ENCODE results near the gene NTSR1. TPM values are rescaled to one million over a fixed set of nuclear protein-coding genes. Genes with fewer than 3 reads are reported as not detected.

The NTSR1 gene
- total RNA-seq, 1 experiment from 2014 or later = 0.16 TPM

DNA sequence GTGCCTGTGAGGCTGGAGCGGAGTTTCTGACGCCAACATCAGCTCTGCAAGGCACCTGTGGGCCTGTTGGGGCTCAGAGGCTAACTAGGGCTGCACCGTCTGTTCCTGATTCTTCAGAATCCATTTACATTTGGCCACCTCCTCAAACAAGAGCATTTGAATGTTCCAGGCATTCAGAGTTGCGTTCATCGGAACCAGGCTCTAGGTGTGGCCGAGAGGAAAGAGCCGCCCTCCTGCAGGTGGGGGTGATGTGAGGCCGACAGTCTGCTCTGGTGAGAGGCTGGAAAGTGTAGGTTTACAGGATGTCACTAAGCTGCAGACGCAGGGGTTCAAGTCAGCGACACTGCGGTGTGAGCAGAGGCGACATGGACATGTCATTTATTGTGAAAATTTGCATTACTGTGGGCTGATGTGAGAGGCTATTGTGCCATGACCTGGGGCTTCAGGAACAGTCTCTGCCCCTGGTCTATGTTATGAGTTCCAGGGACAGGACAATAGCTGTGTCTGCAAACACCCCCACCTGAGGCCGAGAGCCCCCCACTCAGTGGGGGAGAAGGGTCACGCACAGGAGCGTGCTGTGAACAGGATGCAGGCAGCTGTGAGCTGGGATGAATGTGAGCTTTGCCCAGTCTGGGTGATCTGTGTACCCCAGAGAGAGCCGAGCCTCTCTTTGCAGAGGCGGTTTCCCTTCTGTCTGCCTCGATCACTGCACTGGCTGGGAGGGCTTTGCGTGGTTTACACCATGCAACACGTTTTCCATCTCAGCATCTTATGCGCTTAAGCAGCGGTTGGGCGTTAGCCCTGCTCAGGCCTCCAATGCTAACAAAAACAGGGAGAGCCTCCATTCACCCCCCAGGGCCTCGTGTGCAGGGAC is 45.3 kb upstream of the NTSR1 start:
- no peaks in the 10 kb centered on the region for H3K4me1 ChIP-seq
- no peak overlapping the region for H3K27ac Mint-ChIP-seq (ENCODE audit: unreplicated experiment)
- BruUV-seq (replicated peaks) = no TSS peak

DNA sequence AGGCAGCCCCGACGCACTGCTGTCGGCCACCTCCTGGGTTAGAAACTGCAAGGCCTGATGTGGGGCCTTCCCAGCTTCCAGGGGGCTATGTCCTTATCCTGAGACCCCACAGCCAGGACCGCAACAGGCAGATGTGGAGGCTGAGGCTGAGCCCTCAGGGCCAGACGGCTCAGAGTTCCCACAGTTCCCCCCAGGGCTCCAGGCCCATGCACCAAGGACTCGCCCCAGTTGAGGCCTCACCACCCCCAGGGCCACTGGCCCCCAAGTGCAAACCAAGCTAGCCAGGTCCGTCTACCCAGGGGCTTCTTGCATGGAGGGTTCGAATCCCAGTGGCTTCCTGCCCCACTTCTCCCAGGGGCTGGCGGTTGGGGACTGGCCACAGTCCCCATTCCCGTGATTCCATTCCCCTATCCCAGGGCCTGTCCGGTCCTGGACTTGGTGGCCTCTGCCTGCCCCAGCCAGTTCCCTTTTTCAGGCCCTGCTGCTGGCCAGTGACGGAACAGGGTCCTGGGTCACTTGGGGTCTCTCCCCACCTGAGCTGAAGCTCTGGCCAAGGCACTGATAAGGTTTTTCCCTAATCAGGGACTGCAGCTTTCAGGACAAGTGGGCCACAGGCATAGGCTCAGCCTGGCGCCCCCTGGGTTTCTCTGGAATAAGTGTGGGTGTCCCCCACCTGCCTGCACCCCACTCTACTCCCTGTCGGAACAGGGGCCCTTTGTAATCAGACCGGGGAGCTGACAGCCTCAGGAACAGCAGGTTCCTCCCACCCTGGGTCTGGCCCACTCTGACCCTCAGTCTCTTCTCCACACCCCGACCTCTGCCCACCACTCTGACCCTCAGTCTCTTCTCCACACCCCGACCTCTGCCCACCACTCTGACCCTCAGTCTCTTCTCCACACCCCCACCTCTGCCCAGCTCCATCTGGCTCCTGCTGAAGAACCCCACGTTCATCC is 44.3 kb upstream of the NTSR1 start:
- Histone ChIP-seq H3K4me3 (ENCODE audit: low read depth, low read length) (no peak overlapping the region), H3K9me3 (no peaks in the 10 kb centered on the region), H3K4me1 (no peaks in the 10 kb centered on the region), H3K36me3 (ENCODE audit: control insufficient read depth, insufficient read depth, low read length) (no peaks in the 10 kb centered on the region), H3K27me3 (replicated peaks; ENCODE audit: control insufficient read depth, insufficient read depth, low read length) (no peaks in the 10 kb centered on the region)
- no peak overlapping the region for H3K27ac Mint-ChIP-seq (ENCODE audit: unreplicated experiment)
- intact Hi-C loops (cut with micrococcal nuclease; ENCODE audit: unreplicated experiment) = no loop called here
- H3K27me3 Mint-ChIP-seq (ENCODE audit: insufficient read depth, unreplicated experiment) = no peaks in the 10 kb centered on the region
- no TSS peak for BruUV-seq (replicated peaks)
- TF ChIP-seq, protein P1, sequence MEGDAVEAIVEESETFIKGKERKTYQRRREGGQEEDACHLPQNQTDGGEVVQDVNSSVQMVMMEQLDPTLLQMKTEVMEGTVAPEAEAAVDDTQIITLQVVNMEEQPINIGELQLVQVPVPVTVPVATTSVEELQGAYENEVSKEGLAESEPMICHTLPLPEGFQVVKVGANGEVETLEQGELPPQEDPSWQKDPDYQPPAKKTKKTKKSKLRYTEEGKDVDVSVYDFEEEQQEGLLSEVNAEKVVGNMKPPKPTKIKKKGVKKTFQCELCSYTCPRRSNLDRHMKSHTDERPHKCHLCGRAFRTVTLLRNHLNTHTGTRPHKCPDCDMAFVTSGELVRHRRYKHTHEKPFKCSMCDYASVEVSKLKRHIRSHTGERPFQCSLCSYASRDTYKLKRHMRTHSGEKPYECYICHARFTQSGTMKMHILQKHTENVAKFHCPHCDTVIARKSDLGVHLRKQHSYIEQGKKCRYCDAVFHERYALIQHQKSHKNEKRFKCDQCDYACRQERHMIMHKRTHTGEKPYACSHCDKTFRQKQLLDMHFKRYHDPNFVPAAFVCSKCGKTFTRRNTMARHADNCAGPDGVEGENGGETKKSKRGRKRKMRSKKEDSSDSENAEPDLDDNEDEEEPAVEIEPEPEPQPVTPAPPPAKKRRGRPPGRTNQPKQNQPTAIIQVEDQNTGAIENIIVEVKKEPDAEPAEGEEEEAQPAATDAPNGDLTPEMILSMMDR (IDR thresholded peaks at IDR 0.05; ENCODE audit: insufficient read depth in 1 of 2, low read depth in 1 of 2, low read length in 1 of 2, severe bottlenecking in 1 of 2, unreplicated experiment in 1 of 2) = no peak
- DNase-seq = no peak
- ChIA-PET POLR2A (no interaction called here), CTCF (interaction anchor here (0.6 to 1.7 kb wide), 6 partner anchors 22 to 164 kb away, joined by 3 to 5 read pairs (median 4); no protein-coding TSS in a partner anchor)
- no peak overlapping the region for H3K4me3 Mint-ChIP-seq (ENCODE audit: unreplicated experiment)
- H3K36me3 Mint-ChIP-seq (ENCODE audit: insufficient read depth, unreplicated experiment) = peaks cover 4% of the 10 kb centered on the region
- no peaks in the 10 kb centered on the region for H3K4me1 Mint-ChIP-seq (ENCODE audit: low read depth, unreplicated experiment)
- H3K9me3 Mint-ChIP-seq (ENCODE audit: unreplicated experiment) = no peaks in the 10 kb centered on the region

More for the DNA sequence above, 45.3 kb upstream of the NTSR1 start:
- H3K4me3 ChIP-seq (ENCODE audit: low read depth, low read length) = no peak overlapping the region
- Mint-ChIP-seq H3K36me3 (ENCODE audit: insufficient read depth, unreplicated experiment) (peaks cover 4% of the 10 kb centered on the region), H3K27me3 (ENCODE audit: insufficient read depth, unreplicated experiment) (no peaks in the 10 kb centered on the region), H3K4me1 (ENCODE audit: low read depth, unreplicated experiment) (no peaks in the 10 kb centered on the region), H3K4me3 (ENCODE audit: unreplicated experiment) (no peak overlapping the region), H3K9me3 (ENCODE audit: unreplicated experiment) (no peaks in the 10 kb centered on the region)
- H3K9me3 ChIP-seq = no peaks in the 10 kb centered on the region
- no peak for DNase-seq
- intact Hi-C loops (cut with micrococcal nuclease; ENCODE audit: unreplicated experiment) = no loop called here
- ChIA-PET POLR2A (no interaction called here), CTCF (interaction anchor here (0.5 to 1.4 kb wide), 3 partner anchors 23 to 142 kb away, joined by 3 to 4 read pairs (median 3); no protein-coding TSS in a partner anchor)
- H3K36me3 ChIP-seq (ENCODE audit: control insufficient read depth, insufficient read depth, low read length) = no peaks in the 10 kb centered on the region
- H3K27me3 ChIP-seq (replicated peaks; ENCODE audit: control insufficient read depth, insufficient read depth, low read length) = no peaks in the 10 kb centered on the region
- TF ChIP-seq, protein P1 (IDR thresholded peaks at IDR 0.05; ENCODE audit: insufficient read depth in 1 of 2, low read depth in 1 of 2, low read length in 1 of 2, severe bottlenecking in 1 of 2, unreplicated experiment in 1 of 2) = peak in 1 of 2 experiments; percentile 11

DNA sequence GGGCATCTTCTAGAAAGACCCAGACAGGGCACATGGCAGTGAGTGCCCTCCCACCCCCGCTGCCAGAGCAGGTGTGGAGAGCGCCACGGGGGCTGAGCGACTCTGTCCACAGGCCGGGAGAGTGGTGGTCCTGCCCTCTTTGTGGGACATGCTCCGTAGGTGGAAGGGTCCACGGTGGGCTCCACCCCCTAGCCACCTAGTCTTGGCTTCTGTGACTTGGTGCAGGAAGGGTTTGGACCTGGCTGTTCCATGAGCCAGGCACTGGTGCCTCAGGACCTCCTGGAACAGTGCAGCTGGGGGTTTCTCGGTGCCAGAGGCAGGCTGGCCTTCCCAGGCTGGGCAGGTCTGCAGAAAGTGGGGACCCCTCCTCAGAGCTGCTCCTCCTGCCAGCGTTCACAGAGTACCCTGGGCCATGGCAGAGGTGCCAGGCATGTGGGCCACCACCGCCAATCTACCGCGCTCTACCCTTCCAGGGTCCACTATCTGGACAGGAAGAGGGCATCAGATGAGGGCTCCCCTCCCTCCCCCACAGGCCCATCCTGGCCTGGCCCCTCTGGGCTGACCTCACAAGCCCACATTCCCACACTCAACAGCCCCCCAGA is 43.4 kb upstream of the NTSR1 start:
- no peak for DNase-seq
- Mint-ChIP-seq H3K27me3 (ENCODE audit: insufficient read depth, unreplicated experiment) (no peaks in the 10 kb centered on the region), H3K4me1 (ENCODE audit: low read depth, unreplicated experiment) (no peaks in the 10 kb centered on the region), H3K27ac (ENCODE audit: unreplicated experiment) (no peak overlapping the region), H3K4me3 (ENCODE audit: unreplicated experiment) (no peak overlapping the region), H3K36me3 (ENCODE audit: insufficient read depth, unreplicated experiment) (no peaks in the 10 kb centered on the region), H3K9me3 (ENCODE audit: unreplicated experiment) (no peaks in the 10 kb centered on the region)
- Histone ChIP-seq H3K27me3 (replicated peaks; ENCODE audit: control insufficient read depth, insufficient read depth, low read length) (no peaks in the 10 kb centered on the region), H3K36me3 (ENCODE audit: control insufficient read depth, insufficient read depth, low read length) (no peaks in the 10 kb centered on the region), H3K4me3 (ENCODE audit: low read depth, low read length) (no peak overlapping the region), H3K9me3 (no peaks in the 10 kb centered on the region), H3K4me1 (no peaks in the 10 kb centered on the region)
- BruUV-seq (replicated peaks) = no TSS peak
- ChIA-PET POLR2A (no interaction called here), CTCF (interaction anchor here (0.6 to 1.7 kb wide), 6 partner anchors 11 to 181 kb away, joined by 3 to 5 read pairs (median 4); no protein-coding TSS in a partner anchor)
- TF ChIP-seq, protein P1 (IDR thresholded peaks at IDR 0.05; ENCODE audit: insufficient read depth in 1 of 2, low read depth in 1 of 2, low read length in 1 of 2, severe bottlenecking in 1 of 2, unreplicated experiment in 1 of 2) = no peak
- intact Hi-C loops (cut with micrococcal nuclease; ENCODE audit: unreplicated experiment) = no loop called here
